Panc1 (cell line): Measurements from ENCODE around the gene CDH6. TPM values are rescaled to one million over a fixed set of nuclear protein-coding genes. Genes with fewer than 3 reads are reported as not detected.

ENCODE experiments used
- ATAC-seq: fragments of 200-7000 bp; cut with Tn5 transposase; 2 replicates; pipeline ENCODE4 v1.9.1; 2020; ENCODE audit warnings: mild to moderate bottlenecking, moderate library complexity
- BruUV-seq: library from RNA; stranded (reverse); fragments of 400-500 nt; replicated peaks from 2 replicates; lab custom pipeline; 2021; lab: Mats Ljungman, UMichigan
- CTCF ChIA-PET: fragments of 300-600 bp; sonication (Branson Sonifier 250); formaldehyde crosslinking; loops from one replicate; lab custom pipeline; 2022; ENCODE audit warnings: antibody characterized with exemption; lab: Charles Lee
- POLR2A ChIA-PET: fragments of 300-600 bp; sonication (Branson Sonifier 250); formaldehyde crosslinking; loops from one replicate; lab custom pipeline; 2022; ENCODE audit warnings: antibody characterized with exemption; lab: Charles Lee
- DNase-seq: peaks from one replicate; pipeline ENCODE4 v3.0.0-alpha.2; 2010; ENCODE audit warnings: low read depth, low spot score
- H3K27ac ChIP-seq: 2 replicates; pipeline ENCODE4 v1.5.1; 2011; ENCODE audit warnings: mild to moderate bottlenecking, low read length, inconsistent platforms
- H3K27me3 ChIP-seq: fragments of 200-500 bp; sonication (Bioruptor generic); 2 replicates; pipeline ENCODE4 v1.6.0; 2014; ENCODE audit warnings: low read length, inconsistent platforms; ENCODE audit not compliant: control insufficient read depth, insufficient read depth
- H3K36me3 ChIP-seq: fragments of 200-500 bp; sonication (Bioruptor generic); 2 replicates; pipeline ENCODE4 v1.5.1; 2014; ENCODE audit warnings: inconsistent platforms, mild to moderate bottlenecking, low read length, moderate library complexity; ENCODE audit not compliant: control insufficient read depth, insufficient read depth
- H3K4me1 ChIP-seq: 2 replicates; pipeline ENCODE4 v1.5.1; 2011; ENCODE audit warnings: inconsistent platforms, mild to moderate bottlenecking, low read length, moderate library complexity; ENCODE audit not compliant: control insufficient read depth, insufficient read depth
- H3K4me3 ChIP-seq, 2 experiments: 2 replicates each; pipeline ENCODE4 v1.5.1; 2011 to 2012; ENCODE audit warnings: low read depth in 2 of 2, low read length in 2 of 2, mild to moderate bottlenecking in 2 of 2, inconsistent platforms in 1 of 2, moderate library complexity in 1 of 2
- H3K9me3 ChIP-seq: fragments of 200-500 bp; sonication (Bioruptor generic); 2 replicates; pipeline ENCODE4 v1.5.1; 2014; ENCODE audit warnings: low read depth, mild to moderate bottlenecking, inconsistent platforms, low read length, moderate library complexity; ENCODE audit not compliant: control insufficient read depth, insufficient read depth
- CTCF ChIP-seq: fragments of 450-650 bp; IDR thresholded peaks from 2 replicates; pipeline ENCODE4 v1.5.1; 2017; ENCODE audit warnings: mild to moderate bottlenecking
- POLR2AphosphoS5 ChIP-seq: IDR thresholded peaks from 2 replicates; pipeline ENCODE4 v1.6.1; 2012; ENCODE audit warnings: mild to moderate bottlenecking, low read depth, low read length, moderate library complexity
- REST ChIP-seq, 2 experiments: IDR thresholded peaks; 2 replicates each; pipeline ENCODE4 v1.6.1; 2011 to 2012; ENCODE audit warnings: low read depth in 2 of 2, control low read depth in 1 of 2, low read length in 1 of 2, mild to moderate bottlenecking in 1 of 2, moderate library complexity in 1 of 2; ENCODE audit not compliant: insufficient read depth in 1 of 2
- SIN3A ChIP-seq: IDR thresholded peaks from 2 replicates; pipeline ENCODE4 v1.6.1; 2012; ENCODE audit warnings: low read depth, mild to moderate bottlenecking, low read length, moderate library complexity, borderline replicate concordance; ENCODE audit not compliant: insufficient read depth
- TCF7L2 ChIP-seq: IDR thresholded peaks from 2 replicates; pipeline ENCODE4 v1.6.1; 2011; ENCODE audit warnings: mild to moderate bottlenecking, low read depth, low read length, inconsistent platforms
- in situ Hi-C: cut with HindIII; loops from 2 replicates; pipeline ENCODE4 v1.10.0; 2016; ENCODE audit warnings: low sequenced_read_pairs, low pct_unique_long_range_greater_than_20kb
- intact Hi-C: fragments of 100-400 bp; cut with micrococcal nuclease; formaldehyde crosslinking; loops from one replicate; pipeline ENCODE4 v1.10.0; 2022; ENCODE audit not compliant: unreplicated experiment
- total RNA-seq: library from RNA; stranded (reverse); gene quantifications from one replicate; pipeline ENCODE4 v1.2.1, GENCODE V29; 2021; ENCODE audit not compliant: unreplicated experiment

CDH6 gene
- total RNA-seq, 1 experiment from 2014 or later, result 0.36 TPM

DNA sequence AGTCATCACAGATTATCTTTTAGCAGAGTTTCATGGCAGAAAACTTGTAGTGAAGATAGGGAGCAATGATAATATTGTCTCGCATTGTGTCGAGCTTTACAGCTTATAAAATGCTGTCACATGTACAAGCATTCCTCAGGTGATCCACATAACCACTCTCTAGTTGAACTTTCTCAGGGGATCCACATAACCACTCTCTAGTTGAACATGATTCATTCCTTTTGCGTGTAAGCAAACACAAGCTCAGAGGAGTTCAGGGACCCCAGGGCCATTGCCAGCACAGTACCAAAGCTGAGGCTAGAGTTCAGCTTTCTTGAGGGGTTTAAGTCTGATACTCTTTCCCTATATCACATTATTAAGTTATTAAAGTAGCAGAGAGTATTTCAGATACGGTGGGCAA lies 86.7 kb downstream of the CDH6 start:
- Histone ChIP-seq H3K27me3 (no peaks in the 10 kb centered on the region), H3K4me1 (no peaks in the 10 kb centered on the region), H3K9me3 (no peaks in the 10 kb centered on the region), H3K27ac (no peak overlapping the region), H3K36me3 (no peaks in the 10 kb centered on the region), H3K4me3 (no peak overlapping the region)
- intact Hi-C loops (no loop called here), in situ Hi-C loops (no loop called here)
- ATAC-seq (no peak), DNase-seq (no peak)
- no peak for TF ChIP-seq POLR2AphosphoS5
- ChIA-PET POLR2A (no interaction called here), CTCF (interaction anchor here (0.7 kb wide), 1 partner anchor 1448 kb away, joined by 3 read pairs; no protein-coding TSS in a partner anchor)
- no TSS peak for BruUV-seq

- Histone ChIP-seq H3K36me3 (no peaks in the 10 kb centered on the region), H3K27ac (no peak overlapping the region), H3K4me1 (no peaks in the 10 kb centered on the region), H3K4me3 (no peak overlapping the region), H3K9me3 (no peaks in the 10 kb centered on the region), H3K27me3 (no peaks in the 10 kb centered on the region)
- DNase-seq (no peak), ATAC-seq (no peak)
- ChIA-PET CTCF (no interaction called here), POLR2A (no interaction called here)
- TF ChIP-seq SIN3A, result no peak
- TF ChIP-seq CTCF, result no peak
- TF ChIP-seq REST (IDR thresholded peaks at IDR 0.05; ENCODE audit: insufficient read depth in 1 of 2, low read depth in 2 of 2, low read length in 1 of 2), result no peak
- no peak for TF ChIP-seq POLR2AphosphoS5
- TF ChIP-seq TCF7L2, result no peak
- intact Hi-C loops, result no loop called here
- in situ Hi-C loops, result no loop called here
- BruUV-seq, result no TSS peak
These were observed 89.8 kb downstream of the CDH6 start for GRCh38 chr5:31283326-31283725.

DNA sequence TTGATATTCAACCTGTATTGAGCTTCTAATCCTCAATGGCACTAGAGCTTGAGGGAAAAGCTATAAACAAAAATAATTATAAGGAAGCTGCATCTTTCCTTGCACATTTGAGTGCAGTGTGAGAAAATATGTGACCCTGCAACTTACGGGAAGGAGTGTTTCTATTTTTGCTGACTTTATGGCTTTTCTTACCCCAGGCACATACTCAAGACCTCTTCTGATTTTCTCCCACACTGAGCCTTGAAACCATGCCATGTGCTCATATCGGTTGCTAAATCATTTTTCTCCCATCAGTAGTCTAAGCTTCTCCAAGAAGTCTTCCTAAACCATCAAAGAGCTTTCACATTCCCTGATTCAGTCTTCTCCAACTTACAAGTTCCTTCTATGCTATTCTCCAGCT lies 91.5 kb downstream of the CDH6 start:
- H3K27ac ChIP-seq, result no peak overlapping the region
- DNase-seq (no peak), ATAC-seq (no peak)
- intact Hi-C loops (no loop called here), in situ Hi-C loops (no loop called here)
- H3K4me3 ChIP-seq, result no peak overlapping the region
- CTCF ChIA-PET, result no interaction called here
- H3K36me3 ChIP-seq, result no peaks in the 10 kb centered on the region
- POLR2A ChIA-PET, result interaction anchor here (0.5 kb wide), 1 partner anchor 417 kb away, joined by 4 read pairs; no protein-coding TSS in a partner anchor
- BruUV-seq, result no TSS peak
- no peaks in the 10 kb centered on the region for H3K4me1 ChIP-seq
- no peaks in the 10 kb centered on the region for H3K9me3 ChIP-seq
- TF ChIP-seq POLR2AphosphoS5 (no peak), SIN3A (no peak), REST (IDR thresholded peaks at IDR 0.05; ENCODE audit: insufficient read depth in 1 of 2, low read depth in 2 of 2, low read length in 1 of 2) (no peak), TCF7L2 (no peak), CTCF (no peak)
- H3K27me3 ChIP-seq, result no peaks in the 10 kb centered on the region
